Urinary bladder (tissue), 4 donors: ENCODE measurements around the gene QKI. TPM values are rescaled to one million over a fixed set of nuclear protein-coding genes. Genes with fewer than 3 reads are reported as not detected.
A peak's percentile ranks its signal among the peaks of the same experiment; 100 is the strongest.
"Not testable (repeated sequence)": the region's sequence is repeated elsewhere in the genome, so short reads cannot be mapped to it uniquely, and the experiment has no call there.

ENCODE experiments used
- DNase-seq: peaks from one replicate; pipeline ENCODE4 v3.0.0-alpha.2; 2015; ENCODE audit errors: extremely low spot score
- H3K27ac ChIP-seq: one replicate; pipeline ENCODE4 v1.5.1; 2013; ENCODE audit warnings: low read depth, mild to moderate bottlenecking, moderate library complexity
- H3K36me3 ChIP-seq: one replicate; pipeline ENCODE4 v1.6.1; 2013; ENCODE audit warnings: mild to moderate bottlenecking, moderate library complexity; ENCODE audit not compliant: insufficient read depth
- H3K4me1 ChIP-seq: one replicate; pipeline ENCODE4 v1.6.1; 2013; ENCODE audit warnings: mild to moderate bottlenecking, moderate library complexity; ENCODE audit not compliant: insufficient read depth
- H3K4me3 ChIP-seq: one replicate; pipeline ENCODE4 v1.5.1; 2013; ENCODE audit warnings: low read depth, low read length
- WGBS: extraction: QIAGEN DNeasy Blood & Tissue Kit; methylation state at CpG from one replicate; pipeline ENCODE4 v1.1.7; 2013; 5-methylcytosine and 5-hydroxymethylcytosine counted together
- polyA plus RNA-seq: library from polyadenylated mRNA; stranded (reverse); fragments of 200-250 nt; gene quantifications from one replicate; pipeline ENCODE4 v1.2.3, GENCODE V29; 2013
- total RNA-seq: library from RNA; depleted of rRNA; stranded (reverse); fragments of >200 nt; gene quantifications from one replicate; pipeline ENCODE4 v1.2.3, GENCODE V29; 2014
- donor health status: healthy with polysubstance abuse.
- donor health status: healthy.

QKI gene
- total and polyA plus RNA-seq, 2 donors: 72.2 to 185 TPM

- 88% methylated on average over 3 of the region's 3 CpGs for WGBS
- H3K36me3 ChIP-seq: not testable (repeated sequence)
These were observed 31.1 kb upstream of the QKI start for GRCh38 chr6:163383396-163383795.

GRCh38 chr6:163383912-163384311 is 30.6 kb upstream of the QKI start:
- WGBS: 89% methylated on average over 5 of the region's 5 CpGs
- no peak overlapping the region for H3K27ac ChIP-seq
- no peak for DNase-seq
- H3K36me3 ChIP-seq: no peaks in the 10 kb centered on the region
- H3K4me1 ChIP-seq: no peaks in the 10 kb centered on the region
- H3K4me3 ChIP-seq: no peak overlapping the region

More at GRCh38 chr6:163383396-163383795, 31.1 kb upstream of the QKI start:
- not testable (repeated sequence) for H3K4me3 ChIP-seq, DNase-seq, H3K4me1 ChIP-seq, H3K27ac ChIP-seq

GRCh38 chr6:163384510-163384909 is 30.0 kb upstream of the QKI start:
- no peaks in the 10 kb centered on the region for H3K4me1 ChIP-seq
- H3K4me3 ChIP-seq: no peak overlapping the region
- WGBS: 79% methylated on average over 2 of the region's 2 CpGs
- H3K27ac ChIP-seq: no peak overlapping the region
- no peak for DNase-seq
- H3K36me3 ChIP-seq: no peaks in the 10 kb centered on the region

- not testable (repeated sequence) for DNase-seq, H3K4me1 ChIP-seq, H3K27ac ChIP-seq, H3K36me3 ChIP-seq, H3K4me3 ChIP-seq
- 97% methylated on average over 13 of the region's 13 CpGs for whole genome bisulfite sequencing
These were observed 29.0 kb upstream of the QKI start for GRCh38 chr6:163385503-163385902.

GRCh38 chr6:163386329-163386908 is 28.1 kb upstream of the QKI start:
- H3K4me1 ChIP-seq: no peaks in the 10 kb centered on the region
- H3K36me3 ChIP-seq: no peaks in the 10 kb centered on the region
- DNase-seq: no peak
- WGBS: 71% methylated on average over 8 of the region's 8 CpGs
- H3K27ac ChIP-seq: no peak overlapping the region
- H3K4me3 ChIP-seq: no peak overlapping the region

GRCh38 chr6:163387317-163387716 is 27.2 kb upstream of the QKI start:
- no peak for DNase-seq
- Histone ChIP-seq H3K4me3 (no peak overlapping the region), H3K4me1 (no peaks in the 10 kb centered on the region), H3K27ac (no peak overlapping the region), H3K36me3 (no peaks in the 10 kb centered on the region)
- 92% methylated on average over 5 of the region's 5 CpGs for WGBS

- Histone ChIP-seq H3K4me3 (no peak overlapping the region), H3K36me3 (no peaks in the 10 kb centered on the region), H3K27ac (no peak overlapping the region), H3K4me1 (no peaks in the 10 kb centered on the region)
- WGBS: 85% methylated on average over 4 of the region's 4 CpGs
- no peak for DNase-seq
These were observed 25.2 kb upstream of the QKI start for GRCh38 chr6:163389354-163389753.

- DNase-seq: no peak
- Histone ChIP-seq H3K4me3 (no peak overlapping the region), H3K27ac (no peak overlapping the region), H3K36me3 (no peaks in the 10 kb centered on the region), H3K4me1 (no peaks in the 10 kb centered on the region)
- 96% methylated on average over 1 of the region's 1 CpG for WGBS
These were observed 23.7 kb upstream of the QKI start for GRCh38 chr6:163390770-163391169.

GRCh38 chr6:163391985-163392384 is 22.5 kb upstream of the QKI start:
- no peaks in the 10 kb centered on the region for H3K36me3 ChIP-seq
- no peak overlapping the region for H3K4me3 ChIP-seq
- no peak for DNase-seq
- no peaks in the 10 kb centered on the region for H3K4me1 ChIP-seq
- WGBS: 85% methylated on average over 2 of the region's 2 CpGs
- no peak overlapping the region for H3K27ac ChIP-seq

GRCh38 chr6:163392533-163392932 is 22.0 kb upstream of the QKI start:
- Histone ChIP-seq H3K4me3 (no peak overlapping the region), H3K36me3 (no peaks in the 10 kb centered on the region), H3K27ac (no peak overlapping the region), H3K4me1 (no peaks in the 10 kb centered on the region)
- WGBS: 17% methylated on average over 2 of the region's 2 CpGs
- DNase-seq: peak; percentile 70

- 95% methylated on average over 5 of the region's 5 CpGs for WGBS
- no peak overlapping the region for H3K27ac ChIP-seq
- H3K4me1 ChIP-seq: no peaks in the 10 kb centered on the region
- H3K4me3 ChIP-seq: no peak overlapping the region
- no peaks in the 10 kb centered on the region for H3K36me3 ChIP-seq
- no peak for DNase-seq
These were observed 20.6 kb upstream of the QKI start for GRCh38 chr6:163393923-163394322.

- 83% methylated on average over 4 of the region's 4 CpGs for WGBS
- Histone ChIP-seq H3K36me3 (no peaks in the 10 kb centered on the region), H3K4me1 (no peaks in the 10 kb centered on the region), H3K4me3 (no peak overlapping the region), H3K27ac (no peak overlapping the region)
- DNase-seq: no peak
These were observed 19.9 kb upstream of the QKI start for GRCh38 chr6:163394659-163395058.

GRCh38 chr6:163395122-163395830 is 19.2 kb upstream of the QKI start:
- WGBS: 92% methylated on average over 5 of the region's 5 CpGs
- H3K4me1 ChIP-seq: no peaks in the 10 kb centered on the region
- H3K4me3 ChIP-seq: no peak overlapping the region
- no peak for DNase-seq
- H3K36me3 ChIP-seq: no peaks in the 10 kb centered on the region
- H3K27ac ChIP-seq: no peak overlapping the region

GRCh38 chr6:163395831-163396185 is 18.7 kb upstream of the QKI start:
- 96% methylated on average over 3 of the region's 3 CpGs for WGBS
- Histone ChIP-seq H3K36me3 (no peaks in the 10 kb centered on the region), H3K27ac (no peak overlapping the region), H3K4me3 (no peak overlapping the region), H3K4me1 (no peaks in the 10 kb centered on the region)
- no peak for DNase-seq
